Measurements from ENCODE around the gene PCDHGC4. TPM values are rescaled to one million over a fixed set of nuclear protein-coding genes. Genes with fewer than 3 reads are reported as not detected.

The PCDHGC4 gene
- total and polyA plus RNA-seq, 7 donors: 0.06 to 1.2 (median 0.36) TPM; not detected in 1

- WGBS, 3 donors: 58 to 70% (median 64%) methylated on average over 20 to 22 of the region's 22 CpGs
- H3K36me3 ChIP-seq (ENCODE audit: insufficient read depth in 1 of 2, low read depth in 1 of 2): peaks cover 0 to 15% of the 10 kb centered on the region in 2 donors
- H3K4me1 ChIP-seq: no peaks in the 10 kb centered on the region
- no peak for TF ChIP-seq CTCF (IDR thresholded peaks at IDR 0.05)
- no peak for DNase-seq
- H3K27ac ChIP-seq: no peak overlapping the region
- intact Hi-C loops (cut with DNase I): no loop called here
- no peak for ATAC-seq
- no peak overlapping the region for H3K4me3 ChIP-seq
- no peaks in the 10 kb centered on the region for H3K9me3 ChIP-seq
- peaks cover 0 to 5% (median 0%) of the 10 kb centered on the region in 3 donors for H3K27me3 ChIP-seq (ENCODE audit: insufficient read depth in 3 of 3, low read length in 2 of 3)
Observed at GRCh38 chr5:141494761-141495452, 10.1 kb downstream of the PCDHGC4 start.

DNA sequence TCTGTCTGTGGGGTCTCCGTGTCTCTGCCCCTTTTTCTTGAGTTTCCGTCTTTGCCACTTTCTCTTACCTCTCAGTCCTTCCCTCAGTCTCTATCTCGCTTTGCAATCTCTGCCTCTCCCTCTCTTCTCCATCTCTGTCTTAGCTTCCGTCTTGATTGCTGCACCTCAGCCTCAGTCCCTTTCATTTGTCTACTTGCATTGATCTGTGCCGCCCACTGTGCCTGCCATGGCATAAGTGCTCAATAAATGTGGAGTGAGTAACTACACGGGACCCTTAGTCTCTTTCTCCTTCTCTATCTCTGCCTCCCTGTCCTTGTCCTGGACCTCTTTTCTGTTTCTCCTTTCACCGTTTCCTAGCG lies 10.6 kb downstream of the PCDHGC4 start:
- peaks cover 0 to 10% of the 10 kb centered on the region in 2 donors for H3K36me3 ChIP-seq (ENCODE audit: insufficient read depth in 1 of 2, low read depth in 1 of 2)
- TF ChIP-seq CTCF (IDR thresholded peaks at IDR 0.05): no peak
- H3K27ac ChIP-seq: no peak overlapping the region
- DNase-seq (no peak), ATAC-seq (no peak)
- H3K9me3 ChIP-seq: no peaks in the 10 kb centered on the region
- intact Hi-C loops (cut with DNase I): no loop called here
- H3K4me1 ChIP-seq: no peaks in the 10 kb centered on the region
- no peak overlapping the region for H3K4me3 ChIP-seq
- WGBS, 3 donors: 77 to 92% (median 81%) methylated on average over 8 of the region's 8 CpGs
- peaks cover 0 to 5% (median 0%) of the 10 kb centered on the region in 3 donors for H3K27me3 ChIP-seq (ENCODE audit: insufficient read depth in 3 of 3, low read length in 2 of 3)

- WGBS, 3 donors: 66 to 77% (median 68%) methylated on average over 4 of the region's 4 CpGs
- Histone ChIP-seq H3K4me3 (no peak overlapping the region), H3K4me1 (no peaks in the 10 kb centered on the region), H3K36me3 (ENCODE audit: insufficient read depth in 1 of 2, low read depth in 1 of 2) (peaks cover 0 to 10% of the 10 kb centered on the region in 2 donors), H3K27me3 (ENCODE audit: insufficient read depth in 3 of 3, low read length in 2 of 3) (peaks cover 0 to 5% (median 0%) of the 10 kb centered on the region in 3 donors), H3K9me3 (no peaks in the 10 kb centered on the region), H3K27ac (no peak overlapping the region)
- DNase-seq (no peak), ATAC-seq (no peak)
- TF ChIP-seq CTCF (IDR thresholded peaks at IDR 0.05): no peak
- intact Hi-C loops (cut with DNase I): no loop called here
Observed at GRCh38 chr5:141496038-141496437, 11.2 kb downstream of the PCDHGC4 start.

DNA sequence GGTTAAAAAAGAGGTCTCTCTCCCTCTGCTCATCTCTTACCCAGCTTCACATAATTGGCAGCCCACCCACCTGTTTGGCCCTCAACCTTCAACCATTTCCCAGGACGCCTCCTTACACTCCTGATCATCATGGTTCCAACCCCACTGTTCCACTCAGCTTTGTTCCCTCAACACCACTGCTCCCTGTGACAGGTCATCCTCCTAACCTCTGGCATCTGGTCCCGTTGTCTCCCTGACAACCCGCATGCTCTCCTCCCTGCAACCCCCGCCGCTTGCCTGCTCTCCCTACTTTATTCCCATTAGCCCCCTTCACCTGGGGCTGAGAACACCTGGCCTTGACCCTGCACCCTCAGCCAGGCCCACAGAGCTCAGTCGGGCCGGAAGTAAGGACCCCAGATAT lies 16.9 kb downstream of the PCDHGC4 start:
- no peaks in the 10 kb centered on the region for H3K9me3 ChIP-seq
- DNase-seq: no peak
- WGBS, 3 donors: 76 to 83% (median 83%) methylated on average over 7 of the region's 7 CpGs
- H3K27ac ChIP-seq: no peak overlapping the region
- intact Hi-C loops (cut with DNase I): no loop called here
- peaks cover 3% of the 10 kb centered on the region for H3K4me1 ChIP-seq
- H3K4me3 ChIP-seq: no peak overlapping the region
- H3K27me3 ChIP-seq (ENCODE audit: insufficient read depth in 3 of 3, low read length in 2 of 3): no peaks in the 10 kb centered on the region
- peaks cover 0 to 5% of the 10 kb centered on the region in 2 donors for H3K36me3 ChIP-seq (ENCODE audit: insufficient read depth in 1 of 2, low read depth in 1 of 2)
- no peak for TF ChIP-seq CTCF (IDR thresholded peaks at IDR 0.05)
- no peak for ATAC-seq

DNA sequence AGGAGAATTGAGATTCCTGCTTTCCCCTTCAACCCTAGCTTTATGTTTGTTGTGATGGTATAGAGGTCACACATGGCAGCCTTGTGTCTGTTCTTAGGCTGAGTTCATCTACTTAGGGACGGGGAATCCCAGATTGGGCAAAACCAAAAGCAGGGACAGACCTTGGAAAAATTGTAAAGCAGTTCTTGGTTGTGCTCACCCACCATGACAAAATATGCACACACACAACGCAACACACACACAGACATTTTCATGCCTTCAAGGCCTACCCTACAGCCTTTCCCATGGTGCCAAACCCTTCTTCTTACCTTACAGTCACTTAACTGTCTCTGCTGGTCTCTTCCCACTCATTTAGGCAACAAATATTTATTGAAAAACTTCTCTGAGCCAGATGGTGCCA lies 18.9 kb downstream of the PCDHGC4 start:
- H3K27me3 ChIP-seq (ENCODE audit: insufficient read depth in 3 of 3, low read length in 2 of 3): no peaks in the 10 kb centered on the region

More for the DNA sequence above, 18.9 kb downstream of the PCDHGC4 start:
- H3K36me3 ChIP-seq (ENCODE audit: insufficient read depth in 1 of 2, low read depth in 1 of 2): peaks cover 0 to 5% of the 10 kb centered on the region in 2 donors
- no peak overlapping the region for H3K4me3 ChIP-seq
- DNase-seq (no peak), ATAC-seq (no peak)
- no peak overlapping the region for H3K27ac ChIP-seq
- 81 to 94% (median 88%) methylated on average over 2 of the region's 2 CpGs for WGBS, 3 donors
- TF ChIP-seq CTCF (IDR thresholded peaks at IDR 0.05): no peak
- peaks cover 14% of the 10 kb centered on the region for H3K4me1 ChIP-seq
- intact Hi-C loops (cut with DNase I): no loop called here
- H3K9me3 ChIP-seq: no peaks in the 10 kb centered on the region

All from psoas muscle (tissue), 8 donors.